Islet precursor cell (in vitro differentiated cells): ENCODE results near the gene SMIM24.
A peak's percentile ranks its signal among the peaks of the same experiment; 100 is the strongest.

ENCODE experiments used
- DNase-seq: peaks from one replicate; pipeline ENCODE4 v3.0.0-alpha.2; 2018

SMIM24 gene

GRCh38 chr19:3470500-3471128, 9.7 kb downstream of the SMIM24 start:
- DNase-seq, result peak; percentile 46

- peak; percentile 37 for DNase-seq
Measured at GRCh38 chr19:3469638-3470499, 10.5 kb downstream of the SMIM24 start.

GRCh38 chr19:3468211-3468610, 12.1 kb downstream of the SMIM24 start:
- DNase-seq, result no peak

- no peak for DNase-seq
Measured at GRCh38 chr19:3467437-3468198, 12.7 kb downstream of the SMIM24 start.

- no peak for DNase-seq
Measured at GRCh38 chr19:3466635-3467034, 13.7 kb downstream of the SMIM24 start.

- DNase-seq, result no peak
Measured at GRCh38 chr19:3465552-3465951, 14.8 kb downstream of the SMIM24 start.

GRCh38 chr19:3464587-3465235, 15.6 kb downstream of the SMIM24 start:
- DNase-seq, result peak; percentile 54

- no peak for DNase-seq
Measured at GRCh38 chr19:3463714-3464586, 16.4 kb downstream of the SMIM24 start.

GRCh38 chr19:3462991-3463713, 17.2 kb downstream of the SMIM24 start:
- no peak for DNase-seq

- peak; percentile 46 for DNase-seq
Measured at GRCh38 chr19:3459965-3460582, 20.3 kb downstream of the SMIM24 start.

GRCh38 chr19:3459089-3459881, 21.0 kb downstream of the SMIM24 start:
- DNase-seq, result peak; percentile 75

- no peak for DNase-seq
Measured at GRCh38 chr19:3458229-3459088, 21.9 kb downstream of the SMIM24 start.

GRCh38 chr19:3457528-3458228, 22.6 kb downstream of the SMIM24 start:
- DNase-seq, result no peak

- no peak for DNase-seq
Measured at GRCh38 chr19:3456925-3457527, 23.3 kb downstream of the SMIM24 start.

- DNase-seq, result no peak
Measured at GRCh38 chr19:3455960-3456601, 24.2 kb downstream of the SMIM24 start.

- no peak for DNase-seq
Measured at GRCh38 chr19:3455393-3455955, 24.9 kb downstream of the SMIM24 start.
